GM21526 (cell line): ENCODE data around the gene HGFAC.

Experiments used
- ATAC-seq: cut with Tn5 transposase; IDR thresholded peaks from one replicate; pipeline ENCODE4 v1.9.1; 2021; ENCODE audit warnings: moderate library complexity; ENCODE audit not compliant: unreplicated experiment, low FRiP score

Gene HGFAC

GRCh38 chr4:3441501-3442459 lies at the start of gene HGFAC:
TSS of gene HGFAC (plus strand) at chr4:3441968. CDS start at chr4:3442002, 34 bp downstream.
- no peak for ATAC-seq

DNA sequence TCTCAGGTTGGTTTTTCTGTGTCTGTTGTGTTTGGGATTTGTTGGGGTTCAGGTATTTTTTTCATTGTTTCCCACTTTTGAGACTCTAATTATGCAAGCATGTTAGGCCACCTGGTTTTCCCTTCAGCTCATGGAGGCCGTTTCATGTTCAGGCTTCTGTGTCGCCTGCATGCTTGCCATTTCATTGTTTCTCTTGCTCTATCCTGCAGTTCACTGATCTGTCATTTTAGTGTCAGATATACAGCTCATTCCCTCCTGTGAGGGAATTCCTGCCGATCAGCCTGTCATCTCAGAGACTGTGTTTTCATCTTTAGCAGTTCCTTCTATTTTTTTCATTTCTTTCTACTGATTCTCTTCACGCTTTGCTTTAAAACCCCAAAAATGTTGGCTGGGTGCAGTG lies 49.4 kb upstream of the HGFAC start:
- ATAC-seq, result no peak

DNA sequence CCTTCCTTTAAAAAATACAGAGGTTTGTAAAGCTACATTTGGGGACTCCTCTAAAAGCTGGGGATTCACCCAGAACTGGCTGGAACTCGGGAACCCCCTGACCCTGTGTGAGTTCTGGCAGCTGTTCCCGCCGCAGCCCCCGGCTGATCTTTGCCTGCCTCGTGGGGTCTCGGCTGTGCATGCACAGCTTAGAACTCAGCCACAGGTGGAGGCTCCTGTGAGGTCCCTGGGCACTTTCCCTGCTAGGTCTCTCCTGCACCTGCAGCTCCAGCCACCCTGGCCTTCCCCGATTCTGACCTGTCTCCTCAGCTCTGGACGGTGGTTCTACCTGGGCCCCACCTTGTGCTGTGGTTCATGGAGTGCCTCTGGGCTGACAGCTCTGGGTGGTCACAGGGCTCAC lies 48.6 kb upstream of the HGFAC start:
- no peak for ATAC-seq

GRCh38 chr4:3396600-3396999 lies 45.2 kb upstream of the HGFAC start:
- ATAC-seq, result no peak

DNA sequence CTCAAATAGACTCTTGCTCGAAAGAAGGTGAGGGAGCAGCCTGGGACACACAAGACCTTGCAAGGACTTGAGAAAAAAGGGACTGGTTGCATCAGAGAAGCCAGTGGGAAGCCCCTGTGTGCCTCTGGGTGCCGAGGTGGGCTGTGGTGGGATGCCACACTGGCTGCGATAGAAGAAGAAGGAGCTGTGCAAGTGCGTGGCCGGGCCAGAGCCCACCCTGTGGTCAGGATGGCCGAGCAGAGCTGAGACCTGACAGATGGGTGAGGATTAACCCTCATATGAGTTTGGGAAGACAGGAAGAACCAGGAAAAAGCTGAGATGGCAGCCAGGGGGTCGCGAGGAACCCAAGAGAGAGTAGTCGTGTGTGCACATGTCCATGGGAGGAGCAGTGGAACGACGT lies 44.6 kb upstream of the HGFAC start:
- no peak for ATAC-seq

DNA sequence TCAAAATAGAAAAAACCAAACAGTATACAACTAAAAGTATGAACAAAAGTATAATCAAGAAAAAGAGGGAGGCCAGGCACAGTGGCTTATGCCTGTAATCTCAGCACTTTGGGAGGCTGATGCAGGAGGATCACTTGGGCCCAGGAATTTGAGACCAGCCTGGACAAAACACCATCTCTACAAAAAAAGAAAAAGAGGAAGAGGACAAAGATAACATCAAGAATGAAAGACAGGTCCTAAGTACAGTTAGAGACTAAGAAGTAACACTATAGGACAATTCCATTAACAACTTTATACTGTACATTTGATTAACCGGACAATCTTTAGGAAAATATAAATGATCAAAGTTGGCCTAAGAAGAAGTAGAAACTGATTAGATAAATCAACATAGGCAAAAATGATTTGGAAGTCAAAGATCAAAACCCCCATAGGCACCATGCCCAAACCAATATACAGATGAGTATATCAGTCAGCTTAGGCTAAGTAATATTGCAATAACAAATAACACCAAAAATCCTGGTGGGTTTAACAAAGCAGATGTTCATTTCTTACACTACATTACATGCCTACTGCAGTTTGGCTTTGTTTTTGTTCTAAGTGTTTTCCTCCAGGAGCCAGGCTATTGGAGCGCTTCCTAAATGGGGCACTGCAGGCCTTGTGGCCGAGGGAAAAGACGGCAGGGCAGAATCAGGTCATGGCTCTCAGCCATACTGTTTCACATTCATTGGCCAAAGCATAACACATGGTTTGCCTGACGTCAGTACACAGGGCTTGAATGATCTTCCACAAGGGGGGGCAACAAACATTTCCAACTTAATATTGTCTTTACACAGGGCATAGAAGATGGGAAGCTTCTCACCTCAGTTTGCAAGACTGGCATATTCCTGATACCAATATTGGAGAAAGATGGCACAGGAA lies 42.2 kb upstream of the HGFAC start:
- no peak for ATAC-seq

DNA sequence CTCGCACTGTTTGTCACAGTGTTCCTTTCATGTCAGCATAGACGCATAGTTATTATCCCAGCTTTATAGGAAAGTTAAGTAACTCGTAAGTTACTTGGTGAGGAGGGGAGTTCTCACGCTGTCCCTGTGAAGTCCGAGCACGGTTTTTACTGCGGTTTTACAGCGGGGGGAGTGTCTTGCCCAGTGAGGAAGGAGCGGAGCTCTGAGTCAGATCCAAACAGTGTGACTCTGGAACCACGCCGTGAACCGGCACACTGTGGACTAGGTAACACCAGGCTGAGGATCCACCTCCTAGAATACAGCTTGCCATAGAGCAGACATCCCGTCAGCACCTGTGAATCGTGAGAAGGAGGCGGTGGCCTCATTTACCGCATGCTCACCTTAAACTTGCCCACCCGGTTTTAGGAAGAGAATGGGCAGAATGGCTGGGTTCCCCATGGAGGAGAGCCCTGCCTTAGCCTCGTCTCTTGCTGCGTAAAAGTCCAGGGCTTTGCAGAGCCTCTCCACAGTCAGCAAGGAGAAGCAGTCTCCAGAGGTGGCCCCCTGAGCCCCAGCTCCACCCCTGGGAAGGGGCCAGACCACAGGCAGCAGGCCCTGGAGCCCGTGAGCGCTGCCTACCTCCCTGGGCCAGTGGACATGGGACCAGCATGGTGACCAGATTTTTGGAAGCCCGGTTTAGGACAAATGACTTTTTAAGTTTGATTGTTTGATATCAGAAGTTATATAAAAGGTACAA lies 40.2 kb upstream of the HGFAC start:
- no peak for ATAC-seq

- ATAC-seq, result no peak
Measured at GRCh38 chr4:3402491-3403347, 39.0 kb upstream of the HGFAC start.

- no peak for ATAC-seq
Measured at GRCh38 chr4:3403348-3403906, 38.3 kb upstream of the HGFAC start.

DNA sequence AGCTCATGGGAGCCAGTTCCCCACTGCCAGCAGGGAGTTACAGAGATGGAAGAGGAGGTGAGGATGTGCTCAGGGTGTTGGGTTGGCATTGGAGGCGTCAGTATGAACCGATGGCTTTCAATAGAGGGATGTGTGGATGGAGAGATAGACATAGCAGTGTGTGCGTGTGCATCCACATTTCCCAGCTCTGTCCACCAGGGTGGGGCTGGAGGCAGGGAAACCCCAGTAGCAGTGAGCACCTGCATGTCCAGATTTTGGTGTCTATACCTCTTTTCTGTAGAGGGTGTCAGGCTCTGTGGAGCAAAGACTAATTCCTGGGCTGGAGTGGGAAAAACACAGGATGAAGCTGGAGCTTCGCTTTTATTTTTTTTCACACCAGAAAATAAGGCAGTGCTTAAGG lies 37.2 kb upstream of the HGFAC start:
- ATAC-seq, result no peak

DNA sequence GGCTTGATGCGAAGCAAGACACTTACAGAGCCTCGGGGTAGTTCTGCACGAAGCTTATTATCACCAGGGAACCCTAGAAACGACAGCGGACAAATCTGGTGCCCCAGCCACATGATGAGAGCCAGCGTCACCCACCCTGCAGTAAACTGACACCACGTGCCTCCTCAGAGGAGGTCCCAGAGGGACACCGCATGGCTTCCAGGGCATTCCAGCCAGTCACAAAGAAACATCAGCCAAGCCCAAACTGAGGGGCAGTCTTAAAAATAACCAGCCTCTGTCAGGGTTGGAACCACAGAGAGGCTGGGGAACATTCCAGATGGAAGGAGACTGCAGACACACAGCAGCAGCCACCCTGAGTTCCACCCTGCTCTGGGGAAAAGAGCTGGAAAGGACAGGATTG lies 36.6 kb upstream of the HGFAC start:
- ATAC-seq, result no peak

GRCh38 chr4:3406021-3406420 lies 35.7 kb upstream of the HGFAC start:
- no peak for ATAC-seq

GRCh38 chr4:3406431-3406830 lies 35.3 kb upstream of the HGFAC start:
- no peak for ATAC-seq

DNA sequence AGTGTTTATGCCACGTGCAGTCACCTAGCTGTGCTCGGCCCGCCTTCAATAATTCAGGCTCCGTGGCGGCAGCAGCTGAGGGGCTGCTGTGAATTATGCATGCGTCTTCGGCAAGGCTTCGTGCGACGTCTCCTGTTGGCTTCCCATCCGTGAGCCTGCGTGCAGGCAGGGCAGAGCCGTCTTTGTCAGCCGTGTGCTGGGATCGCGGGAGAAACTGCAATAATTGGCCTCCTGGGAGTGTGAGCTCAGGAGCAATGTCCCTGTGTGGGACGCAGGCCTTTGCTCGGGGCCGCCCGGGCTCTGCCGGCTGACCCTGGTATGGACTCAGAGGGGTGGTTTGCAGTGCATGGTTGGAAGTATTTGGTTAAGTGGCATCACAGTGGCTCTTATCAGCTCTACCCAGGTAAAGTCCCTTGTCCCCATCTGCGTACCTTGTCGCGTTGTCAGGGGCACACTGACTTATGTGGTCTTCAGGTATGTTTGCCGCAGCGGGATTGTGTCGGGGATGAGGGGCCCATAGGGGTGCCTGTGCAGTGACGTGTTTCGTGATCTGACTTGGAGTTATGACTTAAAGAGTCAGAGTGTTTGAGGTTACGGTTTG lies 34.5 kb upstream of the HGFAC start:
- ATAC-seq, result no peak

- no peak for ATAC-seq
Measured at GRCh38 chr4:3407930-3408792, 33.6 kb upstream of the HGFAC start.

DNA sequence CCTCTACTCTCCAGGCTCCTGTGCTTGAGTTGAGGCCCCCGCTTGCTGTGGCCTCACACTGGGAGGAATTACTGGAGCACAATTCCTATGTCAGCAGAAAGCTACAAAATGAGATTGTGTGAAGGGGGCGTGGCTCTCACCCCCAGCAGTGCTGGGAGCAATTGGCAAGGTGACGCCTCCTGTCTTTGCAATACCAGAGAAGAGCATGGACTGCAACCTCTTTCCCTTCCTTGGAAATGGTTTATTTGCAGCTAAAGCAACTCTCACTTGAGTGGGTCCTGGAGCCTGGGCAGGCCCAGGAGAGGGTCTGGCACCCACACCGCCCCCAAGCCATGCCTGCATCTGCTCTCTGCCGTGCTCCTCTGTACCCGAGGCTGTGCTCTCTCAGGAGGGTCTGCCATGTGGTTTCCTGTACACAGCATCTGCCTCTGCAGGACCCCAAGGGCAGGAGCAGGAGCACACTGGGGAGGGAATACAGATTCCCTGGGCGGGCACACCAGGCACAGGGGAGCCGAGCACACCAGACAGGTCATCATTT lies 32.9 kb upstream of the HGFAC start:
- no peak for ATAC-seq

GRCh38 chr4:3409571-3410091 lies 32.1 kb upstream of the HGFAC start:
- ATAC-seq, result no peak
